ENCODE measurements around the gene RSL24D1.

The RSL24D1 gene

GRCh38 chr15:55238877-55239276 lies 42.1 kb upstream of the RSL24D1 start:
- in situ Hi-C loops (cut with MboI; ENCODE audit: low sequenced_read_pairs, unreplicated experiment): no loop called here
- TF ChIP-seq CTCF (IDR thresholded peaks at IDR 0.05; ENCODE audit: borderline replicate concordance, control extremely low read depth, extremely low read depth, insufficient read depth, missing control alignments): no peak
- no peak for DNase-seq (ENCODE audit: low spot score)

GRCh38 chr15:55237219-55238130 lies 40.7 kb upstream of the RSL24D1 start:
- TF ChIP-seq CTCF (IDR thresholded peaks at IDR 0.05; ENCODE audit: borderline replicate concordance, control extremely low read depth, extremely low read depth, insufficient read depth, missing control alignments): no peak
- DNase-seq (ENCODE audit: low spot score): no peak
- in situ Hi-C loops (cut with MboI; ENCODE audit: low sequenced_read_pairs, unreplicated experiment): no loop called here

- in situ Hi-C loops (cut with MboI; ENCODE audit: low sequenced_read_pairs, unreplicated experiment): no loop called here
- DNase-seq (ENCODE audit: low spot score): no peak
- TF ChIP-seq CTCF (IDR thresholded peaks at IDR 0.05; ENCODE audit: borderline replicate concordance, control extremely low read depth, extremely low read depth, insufficient read depth, missing control alignments): no peak
Measured at GRCh38 chr15:55235546-55236036, 38.9 kb upstream of the RSL24D1 start.

DNA sequence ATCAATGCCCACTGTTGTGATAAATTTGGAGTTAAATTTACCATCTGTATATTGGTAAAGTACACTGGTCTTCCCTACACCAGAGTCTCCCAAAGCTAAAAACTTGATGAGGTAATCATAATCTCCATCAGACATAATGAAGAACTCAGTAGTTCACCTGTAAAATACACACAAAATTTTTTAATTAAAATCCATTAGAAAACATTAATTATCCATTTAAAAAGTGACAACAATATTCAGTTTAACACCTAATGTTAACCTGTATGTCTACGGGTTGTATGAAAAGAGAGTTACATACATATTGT lies 38.0 kb upstream of the RSL24D1 start:
- no peak for DNase-seq (ENCODE audit: low spot score)
- TF ChIP-seq CTCF (IDR thresholded peaks at IDR 0.05; ENCODE audit: borderline replicate concordance, control extremely low read depth, extremely low read depth, insufficient read depth, missing control alignments): no peak
- in situ Hi-C loops (cut with MboI; ENCODE audit: low sequenced_read_pairs, unreplicated experiment): no loop called here

DNA sequence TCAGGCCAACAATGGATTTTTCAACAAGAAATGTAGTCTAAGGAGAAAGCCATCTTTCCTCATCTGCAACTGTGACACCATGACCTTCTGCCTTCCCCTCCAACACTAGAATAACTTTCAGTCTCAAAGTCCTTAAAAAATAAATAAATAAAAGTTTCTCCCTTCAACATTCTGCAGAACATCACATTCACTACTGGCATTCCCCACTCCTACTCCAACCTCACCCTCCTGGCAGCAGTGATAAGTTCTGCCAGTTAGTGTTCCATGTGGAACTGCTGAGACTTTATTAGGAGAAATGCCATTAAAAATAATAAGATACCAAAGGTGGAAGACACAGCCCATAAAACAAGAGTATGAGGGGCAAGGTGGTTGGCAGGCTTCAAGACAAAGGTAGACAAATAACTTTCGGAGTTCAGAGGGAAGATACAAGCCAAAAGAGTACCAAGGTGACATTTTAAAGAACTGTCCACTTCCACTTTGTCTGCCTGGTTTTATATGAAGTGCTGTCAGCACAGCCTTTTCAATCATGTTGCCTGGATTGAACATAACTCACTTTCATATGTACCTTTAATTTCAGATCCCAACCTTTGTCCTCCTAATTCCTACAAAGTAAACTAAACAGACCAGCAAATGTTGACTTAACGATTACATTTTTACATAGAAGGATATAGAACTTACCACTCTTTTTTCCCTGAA lies 37.5 kb upstream of the RSL24D1 start:
- in situ Hi-C loops (cut with MboI; ENCODE audit: low sequenced_read_pairs, unreplicated experiment): no loop called here
- no peak for TF ChIP-seq CTCF (IDR thresholded peaks at IDR 0.05; ENCODE audit: borderline replicate concordance, control extremely low read depth, extremely low read depth, insufficient read depth, missing control alignments)
- no peak for DNase-seq (ENCODE audit: low spot score)

- TF ChIP-seq CTCF (IDR thresholded peaks at IDR 0.05; ENCODE audit: borderline replicate concordance, control extremely low read depth, extremely low read depth, insufficient read depth, missing control alignments): no peak
- in situ Hi-C loops (cut with MboI; ENCODE audit: low sequenced_read_pairs, unreplicated experiment): no loop called here
- DNase-seq (ENCODE audit: low spot score): no peak
Measured at GRCh38 chr15:55231455-55231854, 34.7 kb upstream of the RSL24D1 start.
